AG10803 (cell line): Measurements from ENCODE around the gene PPIP5K2.

Experiments used
- DNase-seq: peaks from one replicate; pipeline ENCODE4 v3.0.0; 2010; ENCODE audit warnings: low read depth
- H3K4me3 ChIP-seq: 2 replicates; pipeline ENCODE4 v1.5.1; 2011; ENCODE audit warnings: mild to moderate bottlenecking, low read length, control low read depth
- TF ChIP-seq, protein P1 (sequence below): conservative IDR thresholded peaks from 2 replicates; pipeline ENCODE4 v1.5.1; 2011; ENCODE audit warnings: mild to moderate bottlenecking, low read length, control low read depth, inconsistent platforms

The PPIP5K2 gene

DNA sequence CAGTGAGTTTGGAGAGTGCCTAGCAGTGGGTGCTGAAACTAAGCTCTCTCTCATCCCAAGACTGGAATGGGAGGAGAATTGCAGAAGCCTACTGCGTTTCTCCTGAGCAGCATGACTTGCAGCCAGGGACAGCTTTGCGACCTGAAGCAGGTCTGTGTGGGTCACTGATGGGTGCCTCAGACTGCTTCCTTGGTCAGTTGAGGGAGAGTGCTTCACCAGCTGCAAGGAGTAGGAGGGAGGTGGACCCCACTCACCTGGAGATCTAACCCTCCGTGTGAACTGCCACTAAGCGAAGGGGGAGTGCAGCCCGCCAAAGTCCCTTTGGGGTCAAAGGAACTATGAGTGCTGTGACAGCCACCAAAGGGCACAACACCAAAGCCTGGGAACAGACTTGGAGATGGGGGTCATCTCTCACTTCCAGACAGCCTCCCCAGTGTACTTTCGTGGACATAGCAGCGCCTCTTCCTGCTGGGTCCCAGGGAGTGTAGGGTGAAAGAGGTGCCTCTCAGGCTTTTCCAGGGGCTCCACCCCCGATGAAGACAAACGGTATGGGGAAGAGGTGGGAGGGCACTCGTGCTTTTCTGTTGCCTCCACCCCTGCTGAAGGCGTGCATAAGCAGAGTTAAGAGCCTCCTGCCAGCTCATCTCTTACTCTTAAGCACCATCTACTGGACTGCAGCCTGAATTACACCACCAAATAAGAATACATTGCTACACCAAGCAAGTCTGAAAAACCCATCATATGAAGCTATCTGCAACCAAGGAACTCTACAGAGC, 104.2 kb downstream of the PPIP5K2 start:
- peak overlapping the region; percentile 23 for H3K4me3 ChIP-seq
- TF ChIP-seq, protein P1, sequence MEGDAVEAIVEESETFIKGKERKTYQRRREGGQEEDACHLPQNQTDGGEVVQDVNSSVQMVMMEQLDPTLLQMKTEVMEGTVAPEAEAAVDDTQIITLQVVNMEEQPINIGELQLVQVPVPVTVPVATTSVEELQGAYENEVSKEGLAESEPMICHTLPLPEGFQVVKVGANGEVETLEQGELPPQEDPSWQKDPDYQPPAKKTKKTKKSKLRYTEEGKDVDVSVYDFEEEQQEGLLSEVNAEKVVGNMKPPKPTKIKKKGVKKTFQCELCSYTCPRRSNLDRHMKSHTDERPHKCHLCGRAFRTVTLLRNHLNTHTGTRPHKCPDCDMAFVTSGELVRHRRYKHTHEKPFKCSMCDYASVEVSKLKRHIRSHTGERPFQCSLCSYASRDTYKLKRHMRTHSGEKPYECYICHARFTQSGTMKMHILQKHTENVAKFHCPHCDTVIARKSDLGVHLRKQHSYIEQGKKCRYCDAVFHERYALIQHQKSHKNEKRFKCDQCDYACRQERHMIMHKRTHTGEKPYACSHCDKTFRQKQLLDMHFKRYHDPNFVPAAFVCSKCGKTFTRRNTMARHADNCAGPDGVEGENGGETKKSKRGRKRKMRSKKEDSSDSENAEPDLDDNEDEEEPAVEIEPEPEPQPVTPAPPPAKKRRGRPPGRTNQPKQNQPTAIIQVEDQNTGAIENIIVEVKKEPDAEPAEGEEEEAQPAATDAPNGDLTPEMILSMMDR, result peak; percentile 81
- DNase-seq, result peak; percentile 80

DNA sequence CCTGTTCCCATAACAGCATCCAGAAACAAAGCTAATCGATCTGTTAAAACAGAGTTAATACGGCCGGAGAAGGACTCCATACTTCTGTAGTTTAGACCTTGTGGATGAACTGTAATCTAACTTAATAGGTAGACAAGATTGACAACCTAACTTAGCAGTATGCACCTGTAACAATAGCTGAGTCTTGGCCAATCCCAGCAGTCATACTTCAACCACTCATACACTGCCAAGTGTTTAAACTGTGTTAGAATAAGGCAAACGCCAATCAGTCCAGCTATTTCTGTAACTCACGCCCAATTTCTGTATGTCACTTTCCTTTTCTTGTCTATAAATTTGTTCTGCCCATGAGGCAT, 104.8 kb downstream of the PPIP5K2 start:
- no peak for DNase-seq
- H3K4me3 ChIP-seq, result no peak overlapping the region
- TF ChIP-seq, protein P1, result no peak

GRCh38 chr5:103228061-103228460, 108.0 kb downstream of the PPIP5K2 start:
- TF ChIP-seq, protein P1, result no peak

GRCh38 chr5:103228588-103228987, 108.5 kb downstream of the PPIP5K2 start:
- no peak for DNase-seq
- TF ChIP-seq, protein P1, result no peak

More at GRCh38 chr5:103228061-103228460, 108.0 kb downstream of the PPIP5K2 start:
- no peak overlapping the region for H3K4me3 ChIP-seq
- peak; percentile 40 for DNase-seq

GRCh38 chr5:103232393-103232999, 112.4 kb downstream of the PPIP5K2 start:
- no peak overlapping the region for H3K4me3 ChIP-seq
- DNase-seq, result peak; percentile 47
- TF ChIP-seq, protein P1, result peak; percentile 82

More at GRCh38 chr5:103228588-103228987, 108.5 kb downstream of the PPIP5K2 start:
- H3K4me3 ChIP-seq, result no peak overlapping the region

DNA sequence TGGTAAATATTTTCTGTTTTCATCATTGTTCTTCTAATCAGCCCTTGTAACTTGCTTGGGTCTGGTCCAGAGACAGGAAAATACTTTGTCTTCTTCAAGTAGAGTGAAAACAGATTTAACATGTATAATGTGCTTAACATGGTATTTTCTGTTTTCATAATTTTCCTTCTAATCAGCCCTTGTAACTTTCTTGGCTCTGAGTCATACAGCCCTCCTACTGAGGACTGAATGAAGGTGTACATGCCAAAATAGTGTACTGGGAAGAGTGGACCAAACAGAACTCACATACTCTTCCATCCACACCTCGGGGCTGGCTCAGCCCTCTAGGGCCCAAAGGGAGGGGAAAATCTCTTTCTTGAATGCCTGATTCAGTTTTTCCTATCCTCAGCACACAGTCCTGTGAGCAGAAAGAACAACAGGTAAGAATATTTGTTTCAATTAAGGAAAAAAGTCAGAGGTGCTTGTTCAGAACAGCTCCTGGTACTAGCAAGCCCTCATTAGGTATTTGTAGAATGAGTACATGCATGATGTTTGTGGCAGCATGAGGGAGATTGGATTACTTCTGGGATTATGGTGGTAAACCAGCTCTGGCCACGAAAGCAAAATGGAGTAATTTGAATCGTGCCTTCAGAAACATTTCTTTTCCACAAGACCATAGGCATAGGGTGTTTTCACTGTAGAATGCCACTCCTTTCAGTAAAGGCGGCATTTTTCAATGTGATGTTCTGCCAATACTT, 114.3 kb downstream of the PPIP5K2 start:
- TF ChIP-seq, protein P1, result no peak
- H3K4me3 ChIP-seq, result no peak overlapping the region
- peak; percentile 33 for DNase-seq

DNA sequence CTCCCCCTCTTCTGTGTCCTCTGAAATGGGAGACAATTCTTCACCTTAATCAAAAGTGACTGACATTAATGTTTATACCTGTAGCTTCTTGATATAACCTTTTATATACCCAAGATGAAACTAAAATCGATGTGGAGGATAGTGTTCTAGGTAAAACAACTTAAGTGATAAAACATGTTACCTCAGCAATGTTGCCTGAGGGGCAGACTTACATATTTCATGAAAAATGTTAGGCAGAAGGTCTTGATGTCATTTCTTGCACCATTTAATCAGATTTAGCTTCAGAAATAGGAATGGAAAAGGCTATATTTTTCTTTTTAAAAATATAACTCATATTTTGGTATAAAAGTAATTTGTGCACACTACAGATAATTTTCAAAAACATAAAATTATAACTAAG, 115.8 kb downstream of the PPIP5K2 start:
- TF ChIP-seq, protein P1, result no peak

More for the DNA sequence above, 115.8 kb downstream of the PPIP5K2 start:
- H3K4me3 ChIP-seq, result no peak overlapping the region
- DNase-seq, result no peak
